Choroid plexus epithelial cell (primary cell): Measurements from ENCODE around the gene NOX4.

Source experiments
- DNase-seq: peaks from one replicate; pipeline ENCODE4 v3.0.0-alpha.2; 2010; ENCODE audit warnings: low read depth
- H3K4me3 ChIP-seq: 2 replicates; pipeline ENCODE4 v1.5.1; 2011; ENCODE audit warnings: low read depth, mild to moderate bottlenecking, control low read depth, low read length, moderate library complexity
- TF ChIP-seq, protein P1 (sequence below): conservative IDR thresholded peaks from 2 replicates; pipeline ENCODE4 v1.5.1; 2011; ENCODE audit warnings: low read depth, mild to moderate bottlenecking, control low read depth, inconsistent platforms, low read length, moderate library complexity

Gene NOX4

DNA sequence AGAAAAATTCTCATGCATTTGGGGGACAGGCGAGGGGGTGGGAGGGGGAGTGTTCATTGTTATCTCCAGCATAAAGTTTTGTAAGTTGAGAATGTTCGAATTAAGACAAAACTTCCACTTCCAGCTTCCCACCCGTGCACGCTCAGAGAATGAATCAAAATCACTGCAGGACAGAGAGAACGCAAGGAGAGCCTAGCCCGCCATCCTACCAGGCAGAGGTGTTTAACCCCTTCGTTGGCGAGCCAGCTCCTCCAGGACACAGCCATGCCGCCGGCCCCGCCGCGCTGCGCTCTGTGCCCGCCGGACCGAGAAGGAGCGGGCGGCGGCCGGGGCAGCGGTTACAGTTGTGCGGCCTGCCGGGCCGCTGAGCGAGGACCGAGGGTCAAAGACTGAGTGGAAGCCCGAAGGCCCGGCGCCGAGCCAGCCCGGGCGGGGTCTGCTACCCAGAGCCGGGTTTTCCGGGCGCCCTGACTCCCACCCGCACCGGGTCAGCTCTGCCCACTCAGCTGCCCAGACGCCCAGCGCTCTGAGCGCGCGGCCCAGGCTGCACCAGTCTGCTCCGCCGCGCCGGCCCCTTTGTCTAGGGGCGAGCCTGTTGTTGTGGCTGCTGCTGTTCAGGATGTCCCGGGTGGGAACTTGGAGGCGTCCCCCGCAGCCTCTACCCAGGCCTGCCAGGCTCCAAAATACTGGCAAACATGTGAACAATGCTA lies at the start of gene NOX4:
NOX4 (minus strand) TSS at position 395 of the 710 bp plus-strand sequence; CDS start at position 266, 129 bp downstream.
- TF ChIP-seq, protein P1, sequence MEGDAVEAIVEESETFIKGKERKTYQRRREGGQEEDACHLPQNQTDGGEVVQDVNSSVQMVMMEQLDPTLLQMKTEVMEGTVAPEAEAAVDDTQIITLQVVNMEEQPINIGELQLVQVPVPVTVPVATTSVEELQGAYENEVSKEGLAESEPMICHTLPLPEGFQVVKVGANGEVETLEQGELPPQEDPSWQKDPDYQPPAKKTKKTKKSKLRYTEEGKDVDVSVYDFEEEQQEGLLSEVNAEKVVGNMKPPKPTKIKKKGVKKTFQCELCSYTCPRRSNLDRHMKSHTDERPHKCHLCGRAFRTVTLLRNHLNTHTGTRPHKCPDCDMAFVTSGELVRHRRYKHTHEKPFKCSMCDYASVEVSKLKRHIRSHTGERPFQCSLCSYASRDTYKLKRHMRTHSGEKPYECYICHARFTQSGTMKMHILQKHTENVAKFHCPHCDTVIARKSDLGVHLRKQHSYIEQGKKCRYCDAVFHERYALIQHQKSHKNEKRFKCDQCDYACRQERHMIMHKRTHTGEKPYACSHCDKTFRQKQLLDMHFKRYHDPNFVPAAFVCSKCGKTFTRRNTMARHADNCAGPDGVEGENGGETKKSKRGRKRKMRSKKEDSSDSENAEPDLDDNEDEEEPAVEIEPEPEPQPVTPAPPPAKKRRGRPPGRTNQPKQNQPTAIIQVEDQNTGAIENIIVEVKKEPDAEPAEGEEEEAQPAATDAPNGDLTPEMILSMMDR: no peak
- H3K4me3 ChIP-seq: peak within 1 kb of the TSS; percentile 67

DNA sequence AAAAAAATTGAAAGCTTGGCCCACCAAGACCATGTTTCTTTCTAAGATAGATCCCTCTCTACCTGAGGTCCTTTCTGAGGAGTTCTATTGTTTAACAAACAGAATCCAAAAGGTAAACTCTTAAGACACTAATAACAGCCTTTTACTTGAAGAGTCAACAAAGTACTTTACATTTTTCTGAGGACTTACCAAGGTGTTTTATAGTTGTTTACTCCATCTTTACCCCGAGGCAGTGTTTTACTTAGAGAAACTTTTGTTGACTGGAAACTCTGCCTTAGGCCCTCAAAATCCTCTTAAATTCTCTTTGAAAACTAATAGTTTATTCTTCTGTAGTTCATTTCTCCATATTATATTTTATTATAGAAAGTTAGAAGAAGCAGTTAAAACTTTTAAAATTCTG lies 49.7 kb upstream of the NOX4 start:
- TF ChIP-seq, protein P1: no peak
- H3K4me3 ChIP-seq: no peak overlapping the region
- DNase-seq: no peak

More for the DNA sequence above, at the start of gene NOX4:
- DNase-seq: peak; percentile 67

DNA sequence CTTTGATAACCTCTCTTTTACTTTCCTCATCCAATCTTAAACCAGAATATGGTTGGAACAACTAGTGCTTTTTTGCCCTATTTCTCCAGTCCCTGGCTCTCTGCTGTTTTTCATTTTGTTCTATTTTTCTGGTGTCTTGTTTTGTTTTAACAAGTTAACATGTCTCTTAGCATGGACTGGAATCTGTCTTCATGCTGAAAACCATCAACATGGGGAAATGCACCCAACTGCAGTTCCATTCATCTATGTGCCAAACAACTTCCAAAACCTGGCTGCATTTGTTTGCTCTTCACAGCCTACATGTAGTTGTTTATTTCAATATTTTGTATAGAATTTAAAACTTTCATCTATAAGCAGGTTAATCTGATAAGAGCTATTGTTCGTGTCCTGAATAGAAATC lies 46.8 kb upstream of the NOX4 start:
- no peak for DNase-seq
- TF ChIP-seq, protein P1: no peak
- no peak overlapping the region for H3K4me3 ChIP-seq

DNA sequence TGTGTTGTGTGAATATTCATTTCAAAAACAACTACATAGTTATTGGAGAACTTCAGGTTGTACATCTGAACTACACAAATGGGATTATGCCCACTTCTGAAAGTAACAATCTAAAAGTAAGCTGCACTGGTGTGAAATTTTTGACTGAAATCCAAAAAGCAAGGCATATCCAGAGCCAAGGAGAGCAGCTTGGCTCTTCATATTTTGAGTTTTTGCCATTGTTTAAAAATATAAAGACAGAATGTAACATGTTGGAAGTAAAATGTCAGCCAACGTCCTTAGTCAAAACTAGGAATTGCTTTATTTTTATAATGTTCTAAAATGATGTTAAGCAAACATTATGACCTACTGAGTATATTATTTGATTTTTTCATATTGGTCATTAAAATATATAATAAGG lies 45.8 kb upstream of the NOX4 start:
- no peak overlapping the region for H3K4me3 ChIP-seq
- no peak for DNase-seq
- TF ChIP-seq, protein P1: no peak

DNA sequence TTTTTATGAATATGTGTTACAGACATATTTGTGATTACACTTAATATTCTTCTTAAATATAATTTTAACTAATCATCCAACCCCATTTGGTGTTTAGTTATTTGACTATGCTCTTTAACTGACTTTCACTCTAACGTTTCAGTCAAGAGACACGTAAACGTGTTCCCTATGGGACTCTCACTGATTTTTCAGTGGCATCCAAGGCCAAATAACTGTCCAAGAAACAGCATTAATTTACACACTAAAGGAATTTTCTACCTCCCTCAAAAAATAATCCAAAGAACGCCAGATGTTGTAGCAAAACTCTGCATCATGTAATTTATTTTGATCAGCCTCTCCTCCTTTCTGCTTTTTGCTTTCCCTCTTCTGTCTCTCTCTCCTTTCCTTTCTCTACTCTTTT lies 44.0 kb upstream of the NOX4 start:
- H3K4me3 ChIP-seq: no peak overlapping the region
- DNase-seq: no peak
- TF ChIP-seq, protein P1: no peak

DNA sequence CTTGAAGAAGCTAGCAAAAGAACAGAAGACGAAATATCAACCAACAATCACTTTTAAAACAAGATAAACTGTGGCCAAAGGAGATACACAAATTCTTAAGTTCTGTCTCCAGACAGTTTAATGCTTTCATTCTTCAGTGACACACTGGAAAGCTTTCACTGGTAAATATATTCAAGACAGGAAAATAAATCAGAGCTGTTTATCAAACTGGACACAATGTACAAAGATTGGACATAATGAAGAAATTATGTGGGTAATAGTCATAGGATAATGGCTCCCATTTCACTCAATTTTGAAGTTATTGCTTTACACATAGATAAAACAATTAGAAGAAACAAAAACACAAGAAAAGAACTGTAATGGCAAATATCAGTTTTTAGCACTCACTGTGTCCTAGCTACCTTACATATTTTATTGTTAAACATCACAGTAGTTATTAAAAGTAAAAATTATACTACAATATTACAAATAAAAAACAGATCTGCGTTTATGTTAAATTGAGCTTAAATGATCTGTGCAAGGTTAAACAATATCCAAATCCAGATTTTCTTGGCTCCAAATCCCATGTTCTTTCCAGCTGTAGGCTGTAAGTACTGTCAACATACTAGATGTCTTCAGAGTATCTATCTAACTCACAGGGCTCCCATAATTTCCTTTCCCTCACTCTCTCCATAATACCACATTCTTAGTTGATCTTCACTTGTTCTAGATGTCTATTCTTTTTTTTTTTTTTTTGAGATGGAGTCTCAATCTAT lies 38.6 kb upstream of the NOX4 start:
- TF ChIP-seq, protein P1: no peak
- no peak for DNase-seq
- H3K4me3 ChIP-seq: no peak overlapping the region
